Ecto neural progenitor cell (in vitro differentiated cells): ENCODE results near the gene SCGB3A1.

Experiments
- DNase-seq: peaks from one replicate; pipeline ENCODE4 v3.0.0-alpha.2; 2018; ENCODE audit warnings: low spot score

SCGB3A1 gene

DNA sequence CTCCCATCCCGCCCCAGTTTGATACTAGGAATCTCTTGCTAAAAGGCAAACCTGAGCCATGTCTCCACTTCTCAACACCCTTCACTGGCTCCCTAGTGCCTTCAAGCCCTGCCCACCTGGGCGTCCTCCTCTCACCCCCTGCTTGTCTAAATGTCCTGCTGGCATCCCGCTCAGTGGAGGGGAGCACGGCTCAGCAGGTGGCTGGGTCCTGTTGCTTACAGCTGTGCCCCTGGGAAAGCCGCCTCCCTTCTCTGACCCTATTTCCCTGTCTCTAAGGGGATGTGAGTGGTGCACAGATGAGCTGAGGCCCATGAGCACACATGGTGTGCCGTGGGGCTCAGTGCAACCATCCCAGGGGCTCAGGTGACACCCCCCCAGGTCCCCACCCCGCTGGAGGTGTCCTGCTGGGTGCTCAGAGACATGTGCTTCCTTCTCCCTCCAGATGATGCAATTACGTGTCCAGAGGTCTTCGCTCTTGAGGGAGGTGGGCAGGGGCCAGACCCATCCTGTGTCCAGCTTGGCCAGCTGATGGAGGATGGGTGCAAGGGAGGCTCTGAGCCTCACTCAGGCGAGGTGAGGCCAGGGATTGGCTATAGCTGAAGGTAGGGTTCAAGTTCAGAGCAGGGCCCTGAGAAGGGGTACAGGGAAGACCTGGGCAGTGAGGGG, 34.0 kb upstream of the SCGB3A1 start:
- no peak for DNase-seq

DNA sequence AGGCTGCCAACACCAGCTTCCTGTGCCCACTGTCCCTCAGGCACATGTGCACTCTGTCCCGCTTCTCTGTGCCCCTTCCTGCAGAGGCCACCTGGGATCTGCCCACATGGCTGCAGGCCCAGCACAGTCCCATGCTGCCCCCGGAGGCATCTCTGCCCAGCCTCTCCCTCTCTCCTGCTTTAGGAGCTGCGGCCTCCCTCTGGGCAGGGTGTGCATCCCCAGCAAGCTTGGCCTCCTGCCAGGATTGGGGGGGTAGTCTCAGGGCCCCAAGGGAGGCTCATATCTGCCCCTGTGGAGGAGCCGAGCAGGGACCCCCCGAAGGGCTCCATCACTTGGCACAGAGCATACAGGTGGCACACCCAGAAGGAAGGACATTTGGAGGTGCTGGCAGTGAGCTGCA, 33.3 kb upstream of the SCGB3A1 start:
- DNase-seq, result no peak

DNA sequence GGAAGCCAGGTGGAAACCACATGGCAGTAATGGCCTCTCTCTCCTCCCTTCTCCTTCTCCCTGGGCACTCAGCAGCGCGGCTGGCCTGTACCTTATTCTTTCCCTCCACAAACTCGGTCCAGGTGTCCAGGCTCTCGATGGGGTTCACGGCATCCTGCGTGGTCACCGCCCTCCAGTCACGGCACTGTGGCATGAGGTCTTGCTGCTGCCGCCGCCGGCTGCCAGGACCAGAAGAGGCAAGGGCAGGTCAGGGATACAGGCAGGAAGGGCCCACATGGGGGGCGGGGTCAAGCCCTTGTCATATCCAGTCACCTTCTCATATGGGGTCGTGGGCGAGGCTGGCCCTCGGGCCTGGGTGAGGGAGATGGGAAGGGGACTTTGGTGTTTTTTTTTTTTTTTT, 32.5 kb upstream of the SCGB3A1 start:
- no peak for DNase-seq

DNA sequence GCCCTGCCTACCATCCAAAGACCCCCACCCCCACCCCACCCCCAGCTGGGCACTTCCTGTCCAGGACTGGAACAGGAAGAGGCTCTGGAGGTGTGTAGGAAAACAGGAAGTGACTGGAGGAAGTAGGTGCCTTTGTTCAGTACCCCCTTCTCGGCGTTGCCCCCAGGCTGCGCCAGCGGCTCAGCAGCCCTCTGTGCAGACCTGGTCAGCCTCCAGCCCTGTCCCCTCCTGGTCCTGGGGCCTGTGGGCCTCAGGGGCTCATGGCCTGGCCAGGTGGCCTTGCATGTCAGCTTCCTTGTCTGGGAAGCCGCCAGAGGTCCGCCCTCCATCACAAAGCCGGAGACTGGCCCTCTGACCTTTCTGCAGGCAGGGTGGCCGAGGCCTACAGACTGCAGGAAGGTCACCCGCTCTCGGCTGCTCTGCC, 32.1 kb upstream of the SCGB3A1 start:
- no peak for DNase-seq

- no peak for DNase-seq
Observed at GRCh38 chr5:180622910-180623309, 31.6 kb upstream of the SCGB3A1 start.

GRCh38 chr5:180621311-180621710, 30.0 kb upstream of the SCGB3A1 start:
- DNase-seq, result no peak

GRCh38 chr5:180620014-180620413, 28.7 kb upstream of the SCGB3A1 start:
- no peak for DNase-seq

DNA sequence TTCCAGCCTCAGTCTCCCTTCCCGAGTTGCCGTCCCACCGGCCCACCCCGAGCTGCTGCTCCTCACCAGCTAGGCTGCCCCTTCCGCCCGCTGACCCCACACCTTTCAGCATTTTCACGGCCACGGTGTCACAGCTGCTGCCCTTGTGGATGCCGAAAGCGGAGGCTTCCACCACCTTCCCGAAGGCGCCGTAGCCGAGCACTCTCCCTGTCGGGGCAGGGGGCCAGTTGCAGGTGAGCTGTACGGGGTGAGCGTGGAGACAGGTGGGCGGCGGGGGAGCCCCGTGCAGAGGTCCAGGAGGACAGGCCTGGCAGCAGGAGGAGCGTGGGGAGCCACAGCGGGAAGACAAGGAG, 28.2 kb upstream of the SCGB3A1 start:
- no peak for DNase-seq

- peak; percentile 85 for DNase-seq
Observed at GRCh38 chr5:180618829-180619562, 27.7 kb upstream of the SCGB3A1 start.

GRCh38 chr5:180618487-180618828, 27.2 kb upstream of the SCGB3A1 start:
- no peak for DNase-seq

- no peak for DNase-seq
Observed at GRCh38 chr5:180613814-180614188, 22.5 kb upstream of the SCGB3A1 start.

DNA sequence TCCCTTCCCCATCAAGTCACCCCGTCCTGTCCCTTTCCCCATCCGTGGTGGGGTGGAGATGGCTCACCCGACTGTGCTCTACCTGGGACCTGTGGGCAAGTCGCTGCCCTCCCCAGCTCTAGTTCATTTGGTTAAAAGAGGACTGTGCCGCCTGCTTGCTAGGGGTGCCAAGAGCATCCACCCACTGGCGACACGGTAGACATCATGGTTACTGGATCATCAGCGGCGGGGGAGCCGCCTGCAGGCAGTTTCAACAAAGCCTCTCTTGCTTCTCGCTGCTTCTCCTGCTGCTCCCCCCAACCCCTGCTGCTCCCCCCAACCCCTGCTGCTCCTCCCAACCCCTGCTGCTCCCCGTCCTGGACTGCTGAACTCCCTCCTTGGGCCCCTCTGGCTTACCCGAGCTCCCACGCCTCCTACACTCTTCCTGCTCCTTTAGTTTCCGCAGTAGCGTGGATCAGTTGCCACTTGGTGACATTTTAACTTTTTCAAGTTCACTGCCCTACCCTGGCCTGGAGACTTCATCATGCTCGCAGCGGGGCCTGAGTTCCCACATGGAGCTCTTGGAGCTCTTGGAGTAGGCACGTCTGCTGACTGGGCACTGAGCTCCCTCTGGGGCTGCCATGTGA, 22.0 kb upstream of the SCGB3A1 start:
- DNase-seq, result no peak

- no peak for DNase-seq
Observed at GRCh38 chr5:180612683-180613082, 21.4 kb upstream of the SCGB3A1 start.

- no peak for DNase-seq
Observed at GRCh38 chr5:180611140-180611850, 20.0 kb upstream of the SCGB3A1 start.

DNA sequence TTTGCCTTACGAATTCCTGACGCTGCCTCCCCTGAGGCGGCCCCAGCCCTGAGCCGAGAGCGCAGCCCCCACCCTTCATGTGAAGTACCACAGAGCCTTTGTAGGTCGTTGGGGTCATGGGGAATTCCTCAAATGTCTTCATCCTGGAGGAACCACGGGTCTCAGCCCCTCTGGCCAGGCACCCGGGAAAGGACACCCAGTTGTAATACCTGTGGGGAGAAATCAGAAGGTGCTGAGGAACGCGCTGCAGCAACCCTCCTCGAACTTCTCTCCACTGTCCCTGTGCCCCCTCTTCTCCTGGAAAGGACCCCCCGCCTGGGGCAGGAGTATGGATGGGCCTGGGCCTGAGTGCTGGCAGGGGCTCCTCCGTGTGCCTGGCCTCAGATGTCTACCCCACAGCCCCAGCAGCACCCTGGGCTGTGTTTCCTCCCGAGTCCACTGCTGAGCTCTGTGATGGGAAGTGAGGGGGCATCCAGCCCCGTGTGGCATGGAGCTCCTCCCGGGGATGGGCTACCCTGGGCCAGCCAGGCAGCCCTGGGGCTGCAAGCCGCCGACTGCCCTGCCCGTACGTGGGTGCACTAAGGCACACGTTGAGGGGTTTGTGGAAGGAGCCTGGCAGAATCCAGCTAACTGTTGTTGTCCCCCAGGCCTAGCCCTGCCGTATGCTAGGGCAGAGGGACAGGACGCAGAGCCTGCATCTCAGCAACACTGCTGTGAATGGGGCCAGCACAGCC, 18.7 kb upstream of the SCGB3A1 start:
- DNase-seq, result no peak

GRCh38 chr5:180609386-180609785, 18.1 kb upstream of the SCGB3A1 start:
- DNase-seq, result no peak

GRCh38 chr5:180608572-180609310, 17.4 kb upstream of the SCGB3A1 start:
- no peak for DNase-seq

DNA sequence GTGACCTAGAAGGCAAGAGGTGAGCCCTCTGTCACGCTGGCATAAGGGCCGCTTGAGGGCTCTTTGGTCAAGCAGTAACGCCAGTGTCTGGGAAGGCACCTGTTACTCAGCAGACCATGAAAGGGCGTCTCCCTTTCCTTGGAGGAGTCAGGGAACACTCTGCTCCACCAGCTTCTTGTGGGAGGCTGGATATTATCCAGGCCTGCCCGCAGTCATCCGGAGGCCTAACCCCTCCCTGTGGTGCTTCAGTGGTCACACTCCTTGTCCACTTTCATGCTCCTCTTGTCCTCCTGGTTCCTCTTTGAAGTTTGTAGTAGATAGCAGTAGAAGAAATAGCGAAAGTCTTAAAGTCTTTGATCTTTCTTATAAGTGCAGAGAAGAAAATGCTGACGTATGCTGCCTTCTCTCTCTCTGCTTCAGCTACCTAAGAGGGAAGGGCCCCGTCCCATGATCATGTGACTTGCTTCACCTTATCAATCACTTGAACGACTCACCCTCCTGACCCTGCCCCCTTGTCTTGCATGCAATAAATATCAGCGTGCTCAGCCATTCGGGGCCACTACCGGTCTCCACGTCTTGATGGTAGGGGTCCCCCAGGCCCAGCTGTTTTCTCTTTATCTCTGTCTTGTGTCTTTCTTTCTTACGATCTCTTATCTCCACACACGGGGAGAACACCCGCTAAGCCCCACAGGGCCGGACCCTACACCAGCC, 16.7 kb upstream of the SCGB3A1 start:
- DNase-seq, result no peak

GRCh38 chr5:180606215-180606785, 15.0 kb upstream of the SCGB3A1 start:
- no peak for DNase-seq

DNA sequence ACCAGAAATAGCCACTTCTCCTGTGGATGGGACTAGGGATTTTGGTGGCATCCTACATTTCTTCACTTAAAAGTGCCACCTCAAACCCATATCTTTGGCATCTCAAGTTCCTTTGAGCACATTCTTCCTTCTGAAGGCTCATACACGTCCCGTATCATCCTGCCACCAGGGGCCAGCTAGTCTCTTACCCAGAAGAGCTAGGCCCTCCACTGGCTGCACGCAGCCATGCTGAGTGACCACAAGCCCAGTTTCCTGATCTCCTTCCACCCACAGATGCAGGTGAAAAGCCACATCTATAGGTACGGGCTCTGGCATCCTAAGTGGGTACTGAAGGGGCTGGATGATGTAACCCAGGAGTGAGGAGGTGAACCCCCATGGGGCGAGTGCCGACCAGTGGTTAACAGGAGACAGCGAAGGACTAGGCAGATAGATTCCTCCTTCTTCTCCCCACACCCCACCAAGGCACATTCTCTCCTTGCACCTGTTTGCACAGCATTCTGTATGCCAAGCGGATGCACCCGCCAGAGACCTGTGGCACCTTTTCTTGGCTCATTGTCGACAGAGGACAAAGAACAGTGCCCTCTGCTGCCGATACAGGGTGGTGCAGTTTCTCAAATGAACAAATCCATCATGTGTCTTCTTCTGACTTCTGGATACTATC, 14.4 kb upstream of the SCGB3A1 start:
- peak; percentile 70 for DNase-seq
